Lower lobe of right lung (tissue), 2 donors: ENCODE measurements around the gene ANKRD13A. TPM values are rescaled to one million over a fixed set of nuclear protein-coding genes. Genes with fewer than 3 reads are reported as not detected.

ENCODE experiments used
- ATAC-seq, 2 donors: fragments of 200-7000 bp; cut with Tn5 transposase; one replicate each; pipeline ENCODE4 v1.9.1; 2020 to 2022; ENCODE audit warnings: mild to moderate bottlenecking in 2 of 2, moderate library complexity in 2 of 2
- DNase-seq: peaks from one replicate; pipeline ENCODE4 v3.0.0-alpha.2; 2020
- H3K27ac ChIP-seq: fragments of 200-600 bp; one replicate; pipeline ENCODE4 v1.8.0; 2022
- H3K27me3 ChIP-seq: fragments of 200-600 bp; one replicate; pipeline ENCODE4 v1.8.0; 2022; ENCODE audit warnings: low read depth
- H3K36me3 ChIP-seq: fragments of 200-600 bp; one replicate; pipeline ENCODE4 v1.8.0; 2022; ENCODE audit warnings: mild to moderate bottlenecking
- H3K4me1 ChIP-seq: fragments of 200-600 bp; one replicate; pipeline ENCODE4 v1.8.0; 2022
- H3K4me3 ChIP-seq: fragments of 200-600 bp; one replicate; pipeline ENCODE4 v1.8.0; 2022; ENCODE audit warnings: mild to moderate bottlenecking
- H3K9me3 ChIP-seq: fragments of 200-600 bp; one replicate; pipeline ENCODE4 v1.8.0; 2022
- CTCF ChIP-seq: fragments of 200-600 bp; IDR thresholded peaks from one replicate; pipeline ENCODE4 v1.8.0; 2022; ENCODE audit warnings: antibody characterized with exemption, mild to moderate bottlenecking
- intact Hi-C: fragments of 100-400 bp; cut with DNase I; formaldehyde crosslinking; loops from one replicate; pipeline ENCODE4 v1.11.0; 2022
- total RNA-seq: library from RNA; stranded (reverse); fragmentation: NEBNext Ultra II Directional; extraction: Animal tissue kit (Norgen Biotek cat#: 25700); gene quantifications from one replicate; pipeline ENCODE4 v1.2.1, GENCODE V29; 2021
- donor health status: DM: no; HTN: yes; CAD: no; lungs with severe emphysema.

Gene ANKRD13A
- total RNA-seq, 1 donor from 2014 or later: 62.5 TPM

- peaks cover 12% of the 10 kb centered on the region for H3K4me1 ChIP-seq
- peak overlapping the region; percentile 52 for H3K4me3 ChIP-seq
- H3K9me3 ChIP-seq: no peaks in the 10 kb centered on the region
- no peak for TF ChIP-seq CTCF
- ATAC-seq (peak; percentile 49 to 50), DNase-seq (peak; percentile 59)
- no peaks in the 10 kb centered on the region for H3K36me3 ChIP-seq
- peak overlapping the region; percentile 46 for H3K27ac ChIP-seq
- intact Hi-C loops: no loop called here
- H3K27me3 ChIP-seq: no peaks in the 10 kb centered on the region
Measured at GRCh38 chr12:110073049-110073831, 74.0 kb downstream of the ANKRD13A start.

DNA sequence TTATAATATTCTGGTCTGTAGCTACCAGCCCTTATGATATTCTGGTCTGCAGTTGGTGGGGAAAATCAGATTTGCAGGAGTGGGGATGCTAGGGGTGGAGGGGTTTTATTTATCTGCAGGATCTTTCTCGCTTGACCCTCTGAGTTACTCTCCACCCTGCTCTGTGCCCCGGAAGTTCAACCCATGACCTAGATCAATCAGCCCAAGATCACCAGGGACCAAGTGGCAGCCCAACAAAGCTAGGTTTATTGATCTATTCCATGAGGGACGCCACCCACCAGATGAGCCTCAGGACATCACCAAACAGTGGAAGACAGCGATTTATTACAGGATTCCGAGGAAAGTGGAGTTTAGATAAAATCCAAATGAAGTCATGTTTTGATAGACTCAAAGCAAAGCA, 74.9 kb downstream of the ANKRD13A start:
- no peak for DNase-seq
- H3K4me3 ChIP-seq: no peak overlapping the region
- peaks cover 15% of the 10 kb centered on the region for H3K4me1 ChIP-seq
- H3K9me3 ChIP-seq: no peaks in the 10 kb centered on the region
- intact Hi-C loops: no loop called here
- no peak for ATAC-seq
- no peak for TF ChIP-seq CTCF
- no peaks in the 10 kb centered on the region for H3K36me3 ChIP-seq
- no peak overlapping the region for H3K27ac ChIP-seq
- H3K27me3 ChIP-seq: no peaks in the 10 kb centered on the region

DNA sequence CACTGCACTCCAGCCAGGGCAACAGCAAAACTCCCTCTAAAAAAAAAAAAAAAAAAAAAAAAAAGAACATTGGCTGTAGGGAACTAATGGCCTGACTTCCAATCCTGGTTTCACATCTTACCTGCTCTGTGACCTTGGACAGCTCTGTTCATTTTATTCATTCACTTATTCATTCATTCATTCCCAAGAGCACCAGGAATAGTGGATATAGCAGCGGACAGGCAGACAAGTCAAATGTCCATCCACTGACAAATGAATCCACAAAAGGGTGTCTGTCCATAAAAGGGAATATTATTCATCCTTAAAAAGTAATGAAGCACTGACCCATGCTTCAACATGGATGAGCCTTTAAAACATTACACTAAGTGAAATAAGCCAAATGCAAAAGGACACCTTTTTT, 76.7 kb downstream of the ANKRD13A start:
- no peaks in the 10 kb centered on the region for H3K36me3 ChIP-seq
- TF ChIP-seq CTCF: no peak
- no peaks in the 10 kb centered on the region for H3K9me3 ChIP-seq
- intact Hi-C loops: no loop called here
- no peak overlapping the region for H3K4me3 ChIP-seq
- no peak for ATAC-seq
- no peak for DNase-seq
- H3K27ac ChIP-seq: no peak overlapping the region
- peaks cover 26% of the 10 kb centered on the region for H3K4me1 ChIP-seq
- no peaks in the 10 kb centered on the region for H3K27me3 ChIP-seq

DNA sequence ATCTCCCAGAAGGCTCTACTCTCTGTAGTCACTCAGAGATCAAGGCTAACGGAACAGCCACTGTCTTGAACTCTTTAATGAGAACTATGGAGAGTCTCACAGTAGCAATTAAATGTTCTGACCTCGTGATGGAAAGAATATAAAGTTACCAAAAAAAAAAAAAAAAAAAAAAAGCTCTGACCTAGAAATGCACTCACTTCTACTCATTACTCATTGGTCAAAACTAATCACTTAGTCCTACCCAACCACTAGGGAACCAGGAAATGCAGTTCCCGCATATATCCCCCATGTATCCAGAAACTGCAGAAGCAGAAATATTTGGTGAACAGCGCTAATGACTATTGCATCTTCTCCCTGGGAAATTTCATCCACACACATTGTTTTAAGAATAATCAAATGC, 78.6 kb downstream of the ANKRD13A start:
- no peaks in the 10 kb centered on the region for H3K27me3 ChIP-seq
- H3K9me3 ChIP-seq: no peaks in the 10 kb centered on the region
- H3K27ac ChIP-seq: no peak overlapping the region
- H3K36me3 ChIP-seq: no peaks in the 10 kb centered on the region
- ATAC-seq (no peak), DNase-seq (no peak)
- intact Hi-C loops: no loop called here
- H3K4me1 ChIP-seq: peaks cover 24% of the 10 kb centered on the region
- H3K4me3 ChIP-seq: no peak overlapping the region
- no peak for TF ChIP-seq CTCF

GRCh38 chr12:110079477-110080400, 80.5 kb downstream of the ANKRD13A start:
- Histone ChIP-seq H3K9me3 (no peaks in the 10 kb centered on the region), H3K27ac (peak overlapping the region; percentile 82), H3K4me3 (peak overlapping the region; percentile 36), H3K27me3 (no peaks in the 10 kb centered on the region), H3K4me1 (peaks cover 14% of the 10 kb centered on the region), H3K36me3 (no peaks in the 10 kb centered on the region)
- TF ChIP-seq CTCF: no peak
- intact Hi-C loops: no loop called here
- DNase-seq (peak; percentile 80), ATAC-seq (peak; percentile 89)
